Endothelial cell of umbilical vein (primary cell): Measurements from ENCODE around the gene NPPA. TPM values are rescaled to one million over a fixed set of nuclear protein-coding genes. Genes with fewer than 3 reads are reported as not detected.

ENCODE experiments used
- BruUV-seq: library from RNA; stranded (reverse); fragments of 400-500 nt; replicated peaks from 2 replicates; lab custom pipeline; 2021; lab: Mats Ljungman, UMichigan
- CTCF ChIA-PET: fragments of 300-600, 350-600 bp; sonication (Branson Sonifier 250); formaldehyde crosslinking; loops from one replicate; lab custom pipeline; 2021; ENCODE audit warnings: antibody characterized with exemption, inconsistent platforms; lab: Charles Lee
- POLR2A ChIA-PET: fragments of 300-600, 350-600 bp; sonication (Branson Sonifier 250); formaldehyde crosslinking; loops from one replicate; lab custom pipeline; 2021; ENCODE audit warnings: antibody characterized with exemption, inconsistent platforms; lab: Charles Lee
- DNase-seq: peaks from one replicate; pipeline ENCODE4 v3.0.0-alpha.2; 2011; ENCODE audit warnings: low read depth, low spot score
- FAIRE-seq: peaks from 2 replicates; lab custom pipeline; 2011; peaks lifted over from hg19 to GRCh38; lab: Jason Lieb, UNC
- H2AFZ ChIP-seq: 2 replicates; pipeline ENCODE4 v1.6.0; 2012; ENCODE audit warnings: low read depth, low read length, control low read depth, inconsistent platforms
- H3K27ac ChIP-seq: 2 replicates; pipeline ENCODE4 v1.5.1; 2011; ENCODE audit warnings: low read depth, mild to moderate bottlenecking, control low read depth, low read length, moderate library complexity; ENCODE audit not compliant: insufficient read depth
- H3K27me3 ChIP-seq, 2 experiments: 2 replicates each; pipeline versions ENCODE4 v1.6.0 to v1.6.1; 2011; ENCODE audit warnings: low read length in 2 of 2, mixed read lengths in 1 of 2; ENCODE audit not compliant: control insufficient read depth in 2 of 2, insufficient read depth in 2 of 2
- H3K36me3 ChIP-seq, 2 experiments: 2 replicates in 1 of 2; 3 replicates in 1 of 2; pipeline ENCODE4 v1.5.1; 2011; ENCODE audit warnings: low read length in 2 of 2, mild to moderate bottlenecking in 1 of 2, moderate library complexity in 1 of 2; ENCODE audit not compliant: control insufficient read depth in 2 of 2, insufficient read depth in 2 of 2; ENCODE audit errors: extremely low read depth in 1 of 2
- H3K4me1 ChIP-seq: 3 replicates; pipeline ENCODE4 v1.5.1; 2011; ENCODE audit warnings: mild to moderate bottlenecking, low read length; ENCODE audit not compliant: control insufficient read depth, insufficient read depth; ENCODE audit errors: extremely low read depth
- H3K4me2 ChIP-seq: 2 replicates; pipeline ENCODE4 v1.6.1; 2011; ENCODE audit warnings: low read length, control low read depth, mixed read lengths; ENCODE audit not compliant: insufficient read depth
- H3K4me3 ChIP-seq, 3 experiments: fragments of 200-600 bp in 1 of 3; sonication (generic), shearing (Covaris generic) in 1 of 3; replicated peaks in 1 of 3; 2 replicates each; pipeline ENCODE4 v1.5.1; 2011 to 2016; ENCODE audit warnings: control low read depth in 3 of 3, low read length in 3 of 3, mild to moderate bottlenecking in 2 of 3, inconsistent platforms in 1 of 3, low read depth in 1 of 3, moderate library complexity in 1 of 3; ENCODE audit not compliant: insufficient read depth in 1 of 3
- H3K79me2 ChIP-seq: 2 replicates; pipeline ENCODE4 v1.6.0; 2012; ENCODE audit warnings: low read length, inconsistent platforms; ENCODE audit not compliant: control insufficient read depth, insufficient read depth
- H3K9ac ChIP-seq: replicated peaks from 2 replicates; pipeline ENCODE3; 2011; ENCODE audit warnings: low read length, control low read depth; ENCODE audit not compliant: insufficient read depth; ENCODE audit errors: extremely low read depth
- H3K9me1 ChIP-seq: replicated peaks from 3 replicates; pipeline ENCODE4 v1.6.0; 2011; ENCODE audit warnings: mild to moderate bottlenecking, low read length; ENCODE audit not compliant: control insufficient read depth, insufficient read depth; ENCODE audit errors: extremely low read depth
- H3K9me3 ChIP-seq: replicated peaks from 2 replicates; pipeline ENCODE4 v1.5.1; 2012; ENCODE audit warnings: low read length, inconsistent platforms; ENCODE audit not compliant: control insufficient read depth, insufficient read depth
- H4K20me1 ChIP-seq: replicated peaks from 2 replicates; pipeline ENCODE3; 2011; ENCODE audit warnings: mild to moderate bottlenecking, low read length; ENCODE audit not compliant: control insufficient read depth, insufficient read depth; ENCODE audit errors: extremely low read depth
- EZH2 ChIP-seq: IDR thresholded peaks from 2 replicates; pipeline ENCODE4 v1.6.1; 2012; ENCODE audit warnings: borderline replicate concordance, low read depth, mild to moderate bottlenecking, moderate library complexity, low read length, inconsistent platforms; ENCODE audit not compliant: severe bottlenecking
- FOS ChIP-seq: IDR thresholded peaks from 2 replicates; pipeline ENCODE4 v1.6.1; 2011; ENCODE audit warnings: mild to moderate bottlenecking, low read length, moderate library complexity, borderline replicate concordance; ENCODE audit not compliant: insufficient read depth
- GATA2 ChIP-seq: IDR thresholded peaks from 2 replicates; pipeline ENCODE4 v1.7.0; 2011; ENCODE audit warnings: low read depth, mild to moderate bottlenecking, moderate library complexity, mixed read lengths, low read length; ENCODE audit not compliant: insufficient read length, insufficient read depth
- JUN ChIP-seq: IDR thresholded peaks from 2 replicates; pipeline ENCODE4 v1.6.1; 2011; ENCODE audit warnings: borderline replicate concordance, low read depth; ENCODE audit not compliant: insufficient read length, insufficient read depth
- MYC ChIP-seq: IDR thresholded peaks from one replicate; pipeline ENCODE4 v1.6.1; 2011; ENCODE audit warnings: mild to moderate bottlenecking, low read depth, low read length
- POLR2A ChIP-seq: IDR thresholded peaks from 2 replicates; pipeline ENCODE4 v1.6.1; 2012; ENCODE audit warnings: low read depth, mild to moderate bottlenecking, control low read depth, low read length
- POLR2AphosphoS5 ChIP-seq: IDR thresholded peaks from 2 replicates; pipeline ENCODE4 v1.6.1; 2012; ENCODE audit warnings: low read depth, mild to moderate bottlenecking, control low read depth, low read length, moderate library complexity; ENCODE audit not compliant: insufficient read depth
- dilution Hi-C: fragments of 300-500 bp; cut with MboI; formaldehyde crosslinking; loops from one replicate; pipeline ENCODE4 v1.15.0; 2019; ENCODE audit warnings: low sequenced_read_pairs; ENCODE audit not compliant: extremely low pct_ligation_motif_present
- intact Hi-C: fragments of 100-400 bp; cut with micrococcal nuclease; formaldehyde crosslinking; loops from one replicate; pipeline ENCODE4 v1.10.0; 2022
- polyA plus RNA-seq, 4 experiments: library from polyadenylated mRNA; depleted of rRNA in 3 of 4; stranded (reverse) in 3 of 4; unstranded in 1 of 4; fragments of >200 nt; gene quantifications; 2 replicates each; pipeline versions ENCODE4 v1.2.1 to v1.2.3, GENCODE V29; 2011 to 2012; ENCODE audit warnings: missing spikeins in 1 of 4
- total RNA-seq: library from RNA; stranded (reverse); gene quantifications from 2 replicates; pipeline ENCODE4 v1.2.3, GENCODE V29; 2021
- TF ChIP-seq, protein P1 (sequence below): IDR thresholded peaks from 2 replicates; pipeline ENCODE4 v1.6.1; 2011; ENCODE audit not compliant: insufficient read depth, insufficient read length
- TF ChIP-seq, protein P2 (sequence below), 2 donors: IDR thresholded peaks; 1 replicate in 1 of 2; 2 replicates in 1 of 2; pipeline ENCODE4 v1.5.1; 2011; ENCODE audit warnings: low read length in 2 of 2, mild to moderate bottlenecking in 2 of 2, moderate library complexity in 2 of 2, control low read depth in 1 of 2, inconsistent platforms in 1 of 2, low read depth in 1 of 2; ENCODE audit not compliant: insufficient read depth in 1 of 2; ENCODE audit errors: extremely low read depth in 1 of 2

Gene NPPA
- total and polyA plus RNA-seq, 2 donors (not counting 3 experiments of a cell fraction or from before 2014, with no cell fraction given), result not detected

DNA sequence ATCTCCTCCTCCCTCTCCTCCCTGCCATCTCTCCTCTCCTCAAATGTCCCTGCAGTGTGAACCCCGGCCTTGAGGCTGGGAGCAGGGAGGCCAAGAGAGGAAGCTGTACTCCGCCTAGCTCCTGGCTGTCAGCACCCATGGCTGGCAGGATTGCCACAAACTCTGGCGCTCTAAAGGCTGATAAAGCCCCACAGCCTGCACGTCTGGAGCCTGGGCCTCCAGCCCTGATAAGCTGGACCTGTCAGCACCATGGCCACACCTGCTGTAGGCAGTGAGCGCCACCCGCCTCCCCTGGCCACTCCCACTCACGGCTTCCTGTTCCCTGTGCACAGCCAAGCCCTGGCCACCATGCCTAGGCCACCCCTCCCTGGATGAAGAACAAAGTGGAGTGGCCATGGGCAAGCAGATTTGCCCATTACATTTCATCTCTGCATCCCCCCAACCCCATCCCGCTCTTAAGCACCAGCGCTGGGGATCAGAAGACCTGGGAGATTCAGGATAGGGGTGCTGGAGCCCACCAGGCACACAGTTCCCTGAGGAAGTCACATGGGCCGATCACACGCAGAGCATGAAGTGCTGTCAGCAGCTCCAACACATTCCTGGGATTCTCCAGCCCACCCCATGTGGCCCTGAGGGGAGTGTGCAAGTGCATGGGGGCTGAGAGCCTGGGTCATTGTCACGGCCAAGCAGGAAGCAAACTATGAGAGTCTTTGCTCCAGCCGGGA is 35.4 kb upstream of the NPPA start:
- Histone ChIP-seq H2AFZ (no peak overlapping the region), H3K36me3 (no peaks in the 10 kb centered on the region), H4K20me1 (no peaks in the 10 kb centered on the region), H3K9me3 (no peaks in the 10 kb centered on the region), H3K27ac (no peak overlapping the region), H3K4me1 (no peaks in the 10 kb centered on the region), H3K4me3 (no peak overlapping the region), H3K9me1 (no peaks in the 10 kb centered on the region), H3K4me2 (no peak overlapping the region), H3K27me3 (no peaks in the 10 kb centered on the region), H3K79me2 (no peaks in the 10 kb centered on the region), H3K9ac (no peak overlapping the region)
- CTCF ChIA-PET, result interaction anchor here (0.5 to 1.4 kb wide), 4 partner anchors 9 to 79 kb away, joined by 3 to 4 read pairs (median 3); no protein-coding TSS in a partner anchor
- dilution Hi-C loops, result no loop called here
- FAIRE-seq (no peak), DNase-seq (no peak)
- POLR2A ChIA-PET, result no interaction called here
- intact Hi-C loops, result no loop called here
- BruUV-seq, result no TSS peak
- no peak for TF ChIP-seq POLR2AphosphoS5
- no peak for TF ChIP-seq JUN
- TF ChIP-seq GATA2, result no peak
- no peak for TF ChIP-seq EZH2
- TF ChIP-seq, protein P1, sequence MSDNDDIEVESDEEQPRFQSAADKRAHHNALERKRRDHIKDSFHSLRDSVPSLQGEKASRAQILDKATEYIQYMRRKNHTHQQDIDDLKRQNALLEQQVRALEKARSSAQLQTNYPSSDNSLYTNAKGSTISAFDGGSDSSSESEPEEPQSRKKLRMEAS, result no peak
- TF ChIP-seq MYC, result no peak
- TF ChIP-seq POLR2A, result no peak
- TF ChIP-seq FOS, result no peak
- TF ChIP-seq, protein P2, sequence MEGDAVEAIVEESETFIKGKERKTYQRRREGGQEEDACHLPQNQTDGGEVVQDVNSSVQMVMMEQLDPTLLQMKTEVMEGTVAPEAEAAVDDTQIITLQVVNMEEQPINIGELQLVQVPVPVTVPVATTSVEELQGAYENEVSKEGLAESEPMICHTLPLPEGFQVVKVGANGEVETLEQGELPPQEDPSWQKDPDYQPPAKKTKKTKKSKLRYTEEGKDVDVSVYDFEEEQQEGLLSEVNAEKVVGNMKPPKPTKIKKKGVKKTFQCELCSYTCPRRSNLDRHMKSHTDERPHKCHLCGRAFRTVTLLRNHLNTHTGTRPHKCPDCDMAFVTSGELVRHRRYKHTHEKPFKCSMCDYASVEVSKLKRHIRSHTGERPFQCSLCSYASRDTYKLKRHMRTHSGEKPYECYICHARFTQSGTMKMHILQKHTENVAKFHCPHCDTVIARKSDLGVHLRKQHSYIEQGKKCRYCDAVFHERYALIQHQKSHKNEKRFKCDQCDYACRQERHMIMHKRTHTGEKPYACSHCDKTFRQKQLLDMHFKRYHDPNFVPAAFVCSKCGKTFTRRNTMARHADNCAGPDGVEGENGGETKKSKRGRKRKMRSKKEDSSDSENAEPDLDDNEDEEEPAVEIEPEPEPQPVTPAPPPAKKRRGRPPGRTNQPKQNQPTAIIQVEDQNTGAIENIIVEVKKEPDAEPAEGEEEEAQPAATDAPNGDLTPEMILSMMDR (IDR thresholded peaks at IDR 0.05; ENCODE audit: extremely low read depth in 1 of 2, insufficient read depth in 1 of 2, low read depth in 1 of 2, low read length in 2 of 2), result no peak
